H1 (cell line): ENCODE measurements around the gene AP5M1. TPM values are rescaled to one million over a fixed set of nuclear protein-coding genes. Genes with fewer than 3 reads are reported as not detected.
"Not testable (repeated sequence)": the region's sequence is repeated elsewhere in the genome, so short reads cannot be mapped to it uniquely, and the experiment has no call there.

ENCODE experiments used
- CTCF ChIA-PET: fragments of 300-600 bp; sonication (Branson Sonifier 250); formaldehyde crosslinking; loops from one replicate; lab custom pipeline; 2021; ENCODE audit not compliant: partially characterized antibody; lab: Charles Lee
- POLR2A ChIA-PET: fragments of 300-600 bp; sonication (Branson Sonifier 250); formaldehyde crosslinking; loops from one replicate; lab custom pipeline; 2021; ENCODE audit warnings: inconsistent platforms; ENCODE audit not compliant: partially characterized antibody; lab: Charles Lee
- DNase-seq, 2 experiments: peaks; one replicate each; pipeline versions ENCODE4 v3.0.0 to v3.0.0-alpha.2; 2010 to 2022; ENCODE audit warnings: low spot score in 2 of 2, low read depth in 1 of 2, mixed read lengths in 1 of 2
- FAIRE-seq: peaks from 2 replicates; lab custom pipeline; 2011; peaks lifted over from hg19 to GRCh38; lab: Jason Lieb, UNC
- H2AFZ ChIP-seq: 2 replicates; pipeline ENCODE4 v1.8.1; 2012; ENCODE audit warnings: low read length, inconsistent platforms
- H2AK5ac ChIP-seq: 2 replicates; pipeline ENCODE4 v1.6.1; 2013; ENCODE audit warnings: low read depth, low read length
- H2BK120ac ChIP-seq: replicated peaks from 2 replicates; pipeline ENCODE3; 2013; ENCODE audit warnings: low read depth, low read length, inconsistent platforms
- H2BK12ac ChIP-seq: 2 replicates; pipeline ENCODE4 v1.6.1; 2013; ENCODE audit warnings: low read depth, low read length
- H2BK15ac ChIP-seq: 2 replicates; pipeline ENCODE4 v1.6.1; 2013; ENCODE audit warnings: low read length
- H2BK20ac ChIP-seq: 2 replicates; pipeline ENCODE4 v1.6.1; 2013; ENCODE audit warnings: low read length
- H2BK5ac ChIP-seq: 2 replicates; pipeline ENCODE4 v1.6.1; 2013; ENCODE audit warnings: low read depth, low read length
- H3K14ac ChIP-seq: 2 replicates; pipeline ENCODE4 v1.6.1; 2013; ENCODE audit warnings: inconsistent platforms; ENCODE audit not compliant: insufficient read length
- H3K18ac ChIP-seq: 2 replicates; pipeline ENCODE4 v1.6.1; 2013; ENCODE audit warnings: low read length; ENCODE audit errors: extremely low read depth
- H3K23ac ChIP-seq: 2 replicates; pipeline ENCODE4 v1.6.1; 2013; ENCODE audit warnings: inconsistent platforms; ENCODE audit not compliant: insufficient read length
- H3K23me2 ChIP-seq: 2 replicates; pipeline ENCODE4 v1.6.1; 2013; ENCODE audit warnings: low read depth, low read length
- H3K27ac ChIP-seq: 2 replicates; pipeline ENCODE4 v1.6.1; 2011; ENCODE audit warnings: low read depth, low read length, inconsistent platforms
- H3K27me3 ChIP-seq, 4 experiments: replicated peaks in 1 of 4; 1 replicate in 1 of 4; 2 replicates in 3 of 4; pipeline versions ENCODE4 v1.6.1 to v1.8.1; 2011 to 2013; ENCODE audit warnings: low read length in 3 of 4, mild to moderate bottlenecking in 3 of 4, inconsistent platforms in 2 of 4, mixed read lengths in 2 of 4, moderate library complexity in 1 of 4; ENCODE audit not compliant: control insufficient read depth in 3 of 4, insufficient read depth in 3 of 4; ENCODE audit errors: extremely low read depth in 1 of 4
- H3K36me3 ChIP-seq, 4 experiments: 2 replicates each; pipeline versions ENCODE4 v1.6.1 to v1.8.1; 2011 to 2013; ENCODE audit warnings: mild to moderate bottlenecking in 4 of 4, low read length in 3 of 4, moderate library complexity in 2 of 4, control low read depth in 1 of 4, inconsistent platforms in 1 of 4; ENCODE audit not compliant: insufficient read depth in 4 of 4, control insufficient read depth in 2 of 4
- H3K4ac ChIP-seq: replicated peaks from 2 replicates; pipeline ENCODE3; 2013; ENCODE audit warnings: low read length, low read depth, mixed read lengths, inconsistent platforms; ENCODE audit not compliant: insufficient read length
- H3K4me1 ChIP-seq, 4 experiments: replicated peaks in 1 of 4; 1 replicate in 1 of 4; 2 replicates in 3 of 4; pipeline versions ENCODE4 v1.6.1 to v1.8.1; 2011 to 2013; ENCODE audit warnings: low read length in 3 of 4, inconsistent platforms in 2 of 4, mixed read lengths in 1 of 4; ENCODE audit not compliant: insufficient read depth in 4 of 4, control insufficient read depth in 3 of 4
- H3K4me2 ChIP-seq, 2 experiments: 2 replicates each; pipeline versions ENCODE4 v1.6.1 to v1.8.1; 2011 to 2013; ENCODE audit warnings: low read depth in 2 of 2, low read length in 2 of 2, control low read depth in 1 of 2, inconsistent platforms in 1 of 2, mild to moderate bottlenecking in 1 of 2; ENCODE audit not compliant: insufficient read depth in 1 of 2
- H3K4me3 ChIP-seq, 4 experiments: fragments of 200-600, 300-600 bp in 1 of 4; sonication (generic), shearing (Covaris generic), sonication (Bioruptor Twin) in 1 of 4; 2 replicates each; pipeline versions ENCODE4 v1.5.1 to v1.8.1; 2011 to 2016; ENCODE audit warnings: low read length in 4 of 4, low read depth in 3 of 4, control low read depth in 2 of 4, inconsistent platforms in 2 of 4, mild to moderate bottlenecking in 2 of 4, mixed read lengths in 1 of 4, moderate library complexity in 1 of 4; ENCODE audit not compliant: insufficient read depth in 2 of 4; ENCODE audit errors: extremely low read depth in 1 of 4
- H3K56ac ChIP-seq: replicated peaks from 2 replicates; pipeline ENCODE3; 2013; ENCODE audit warnings: low read depth, mild to moderate bottlenecking, mixed read lengths, low read length, inconsistent platforms; ENCODE audit not compliant: insufficient read length
- H3K79me1 ChIP-seq: 2 replicates; pipeline ENCODE4 v1.6.1; 2013; ENCODE audit warnings: low read depth, low read length, control low read depth
- H3K79me2 ChIP-seq, 2 experiments: 2 replicates each; pipeline versions ENCODE4 v1.6.1 to v1.8.1; 2012 to 2013; ENCODE audit warnings: low read length in 2 of 2, mild to moderate bottlenecking in 2 of 2, inconsistent platforms in 1 of 2; ENCODE audit not compliant: insufficient read depth in 2 of 2, control insufficient read depth in 1 of 2
- H3K9ac ChIP-seq, 4 experiments: replicated peaks in 1 of 4; 1 replicate in 1 of 4; 2 replicates in 3 of 4; pipeline versions ENCODE4 v1.6.1 to v1.8.1; 2011 to 2013; ENCODE audit warnings: low read depth in 3 of 4, low read length in 3 of 4, control low read depth in 2 of 4, mild to moderate bottlenecking in 2 of 4, moderate library complexity in 2 of 4, inconsistent platforms in 1 of 4; ENCODE audit errors: extremely low read depth in 1 of 4
- H3K9me3 ChIP-seq, 2 experiments: 2 replicates each; pipeline versions ENCODE4 v1.6.1 to v1.8.1; 2012 to 2013; ENCODE audit warnings: mild to moderate bottlenecking in 2 of 2, moderate library complexity in 2 of 2, control low read depth in 1 of 2, inconsistent platforms in 1 of 2, low read depth in 1 of 2, low read length in 1 of 2, mixed read lengths in 1 of 2; ENCODE audit not compliant: insufficient read depth in 2 of 2
- H4K20me1 ChIP-seq, 2 experiments: replicated peaks in 1 of 2; 2 replicates each; pipeline versions ENCODE3 to v1.8.1; 2011 to 2013; ENCODE audit warnings: inconsistent platforms in 2 of 2, low read length in 2 of 2, mild to moderate bottlenecking in 1 of 2; ENCODE audit not compliant: insufficient read depth in 2 of 2, control insufficient read depth in 1 of 2
- H4K5ac ChIP-seq: 2 replicates; pipeline ENCODE4 v1.6.1; 2013; ENCODE audit warnings: low read length, low read depth, mixed read lengths, inconsistent platforms; ENCODE audit not compliant: insufficient read length
- H4K8ac ChIP-seq: 2 replicates; pipeline ENCODE4 v1.8.0; 2013; ENCODE audit warnings: mild to moderate bottlenecking, moderate library complexity, low read length, inconsistent platforms; ENCODE audit not compliant: insufficient read depth; ENCODE audit errors: extremely low read depth
- H4K91ac ChIP-seq: replicated peaks from 2 replicates; pipeline ENCODE3; 2013; ENCODE audit warnings: low read length, mixed read lengths, inconsistent platforms; ENCODE audit not compliant: insufficient read length
- WGBS, 2 experiments: shearing (Covaris generic) in 1 of 2; methylation state at CpG; one replicate each; pipeline versions ENCODE4 v1.1.6 to v1.1.7; 2013 to 2015; ENCODE audit warnings: low lambda C conversion rate in 2 of 2, mixed read lengths in 2 of 2, inconsistent platforms in 1 of 2, low coverage in 1 of 2, missing lambda C conversion rate in 1 of 2; ENCODE audit not compliant: insufficient replicate concordance in 2 of 2, insufficient coverage in 1 of 2, insufficient read length in 1 of 2; ENCODE audit errors: extremely low coverage in 1 of 2, missing lambda C conversion rate in 1 of 2; 5-methylcytosine and 5-hydroxymethylcytosine counted together
- polyA plus RNA-seq, 7 experiments: library from polyadenylated mRNA; depleted of rRNA in 3 of 7; stranded (reverse) in 5 of 7; unstranded in 2 of 7; fragments of >200 nt in 5 of 7; fragments of 200-250 nt in 2 of 7; gene quantifications; 1 replicate in 5 of 7; 2 replicates in 1 of 7; 4 replicates in 1 of 7; pipeline versions ENCODE4 v1.2.1 to v1.2.3, GENCODE V29; 2011 to 2013; ENCODE audit warnings: missing spikeins in 2 of 7, mixed read lengths in 2 of 7
- total RNA-seq: library from RNA; stranded (reverse); fragmentation: NEBNext Ultra II Directional; extraction: Animal tissue kit (Norgen Biotek cat#: 25700); gene quantifications from 2 replicates; pipeline ENCODE4 v1.2.1, GENCODE V29; 2021

The AP5M1 gene
- total and polyA plus RNA-seq, 2 of the 8 experiments (the other 6 are each of a cell fraction or from before 2014, with no cell fraction given), result 20.9 to 51.9 TPM

- H4K91ac ChIP-seq, H2BK5ac ChIP-seq, H3K4me2 ChIP-seq, H3K18ac ChIP-seq, H3K14ac ChIP-seq, H4K5ac ChIP-seq, H3K4ac ChIP-seq, H2BK20ac ChIP-seq, FAIRE-seq, H3K27ac ChIP-seq, H2BK120ac ChIP-seq, H2BK15ac ChIP-seq, H3K79me1 ChIP-seq, DNase-seq, H3K36me3 ChIP-seq, H3K23me2 ChIP-seq, H3K27me3 ChIP-seq, H3K4me3 ChIP-seq, H3K4me1 ChIP-seq, H3K56ac ChIP-seq, CTCF ChIA-PET, H2AK5ac ChIP-seq, H3K9ac ChIP-seq, H3K9me3 ChIP-seq, H2BK12ac ChIP-seq, H2AFZ ChIP-seq, H4K8ac ChIP-seq, H3K23ac ChIP-seq: not testable (repeated sequence)
- Histone ChIP-seq H3K79me2 (peaks cover 16 to 98% of the 10 kb centered on the region in 2 experiments), H4K20me1 (peaks cover 8 to 10% of the 10 kb centered on the region in 2 experiments)
- 100% methylated on average over 2 of the region's 2 CpGs; no CpG with 5 or more reads in 1 of the 2 experiments for WGBS, 2 experiments
- POLR2A ChIA-PET, result interaction anchor here (0.8 kb wide), 1 partner anchor 10 kb away, joined by 3 read pairs; the partner anchor contains the start of genes AP5M1 and EXOC5
Measured at GRCh38 chr14:57258221-57258620, 10.6 kb upstream of the AP5M1 start.
